Loucy (cell line): ENCODE measurements around the gene PHTF2.

Source experiments
- EZH2phosphoT487 ChIP-seq: fragments of 200-600 bp; IDR thresholded peaks from 2 replicates; pipeline ENCODE4 v1.6.1; 2018; ENCODE audit warnings: antibody characterized with exemption, mild to moderate bottlenecking, moderate library complexity, borderline replicate concordance
- TF ChIP-seq, protein P1 (sequence below): fragments of 200-600 bp; sonication (generic); conservative IDR thresholded peaks from 2 replicates; pipeline ENCODE4 v1.5.1; 2014; ENCODE audit warnings: mild to moderate bottlenecking, antibody characterized with exemption, low read length

DNA sequence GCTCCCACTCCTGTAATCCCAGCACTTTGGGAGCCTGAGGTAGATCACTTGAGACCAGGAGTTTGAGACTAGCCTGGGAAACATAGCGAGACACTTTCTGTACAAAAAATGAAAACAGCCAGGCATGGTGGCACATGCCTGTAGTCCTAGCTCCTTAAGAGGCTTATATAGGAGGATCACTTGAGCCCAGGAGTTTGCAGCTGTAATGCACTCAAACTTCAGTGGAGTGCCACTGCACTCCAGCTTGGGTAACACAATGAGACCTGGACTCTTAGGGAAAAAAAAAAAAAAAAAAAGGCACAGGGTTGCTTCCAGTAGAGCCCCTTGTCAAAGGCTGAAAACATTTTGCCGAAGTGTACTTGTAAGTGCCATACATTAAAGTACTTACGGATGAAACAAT is 195.3 kb downstream of the PHTF2 start:
- TF ChIP-seq, protein P1, sequence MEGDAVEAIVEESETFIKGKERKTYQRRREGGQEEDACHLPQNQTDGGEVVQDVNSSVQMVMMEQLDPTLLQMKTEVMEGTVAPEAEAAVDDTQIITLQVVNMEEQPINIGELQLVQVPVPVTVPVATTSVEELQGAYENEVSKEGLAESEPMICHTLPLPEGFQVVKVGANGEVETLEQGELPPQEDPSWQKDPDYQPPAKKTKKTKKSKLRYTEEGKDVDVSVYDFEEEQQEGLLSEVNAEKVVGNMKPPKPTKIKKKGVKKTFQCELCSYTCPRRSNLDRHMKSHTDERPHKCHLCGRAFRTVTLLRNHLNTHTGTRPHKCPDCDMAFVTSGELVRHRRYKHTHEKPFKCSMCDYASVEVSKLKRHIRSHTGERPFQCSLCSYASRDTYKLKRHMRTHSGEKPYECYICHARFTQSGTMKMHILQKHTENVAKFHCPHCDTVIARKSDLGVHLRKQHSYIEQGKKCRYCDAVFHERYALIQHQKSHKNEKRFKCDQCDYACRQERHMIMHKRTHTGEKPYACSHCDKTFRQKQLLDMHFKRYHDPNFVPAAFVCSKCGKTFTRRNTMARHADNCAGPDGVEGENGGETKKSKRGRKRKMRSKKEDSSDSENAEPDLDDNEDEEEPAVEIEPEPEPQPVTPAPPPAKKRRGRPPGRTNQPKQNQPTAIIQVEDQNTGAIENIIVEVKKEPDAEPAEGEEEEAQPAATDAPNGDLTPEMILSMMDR, result no peak
- no peak for TF ChIP-seq EZH2phosphoT487
